ENCODE results near the gene LPCAT1.

The LPCAT1 gene

GRCh38 chr5:1416856-1417469, 106.8 kb downstream of the LPCAT1 start:
- TF ChIP-seq CTCF (IDR thresholded peaks at IDR 0.05; ENCODE audit: low read depth, low read length) = no peak

DNA sequence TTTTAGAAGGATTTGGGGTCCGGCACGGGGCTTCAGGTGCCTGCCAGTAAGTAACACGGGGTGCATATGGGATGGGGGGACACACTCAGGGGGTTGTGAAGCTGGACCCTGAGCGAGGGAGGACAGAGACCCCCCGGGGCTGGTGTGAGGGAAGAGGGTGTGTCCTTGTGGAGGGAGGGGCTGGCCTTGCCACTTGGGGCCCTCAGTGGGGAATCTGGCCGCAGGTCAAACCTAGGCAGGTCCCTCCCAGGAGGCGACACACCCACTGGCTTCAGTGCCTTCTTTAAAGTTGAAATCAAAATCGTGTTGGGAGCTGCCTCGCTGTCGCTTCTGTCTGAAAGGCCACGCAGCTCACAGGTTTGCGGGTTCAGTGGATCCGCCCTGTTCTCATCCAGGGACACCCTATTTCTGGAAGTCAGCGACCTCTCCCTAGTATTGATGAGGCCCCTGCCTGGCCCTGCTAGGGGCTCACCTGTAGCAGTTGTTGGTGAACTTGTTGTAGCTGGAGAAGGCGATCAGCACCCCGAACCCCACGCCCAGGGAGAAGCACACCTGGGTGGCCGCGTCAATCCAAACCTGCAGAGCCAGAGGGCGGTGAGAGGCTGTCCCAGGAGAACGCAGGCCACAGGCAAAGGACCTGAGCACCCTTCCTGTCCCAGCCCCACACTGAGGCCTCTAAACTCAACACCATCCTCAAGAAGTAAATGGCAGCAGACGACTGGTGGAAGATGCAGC, 108.0 kb downstream of the LPCAT1 start:
- no peak for TF ChIP-seq CTCF (IDR thresholded peaks at IDR 0.05; ENCODE audit: low read depth, low read length)
- H3K4me3 ChIP-seq (ENCODE audit: low read depth, low read length) = no peak overlapping the region

More at GRCh38 chr5:1416856-1417469, 106.8 kb downstream of the LPCAT1 start:
- no peak overlapping the region for H3K4me3 ChIP-seq (ENCODE audit: low read depth, low read length)

- no peak for TF ChIP-seq CTCF (IDR thresholded peaks at IDR 0.05; ENCODE audit: low read depth, low read length)
- H3K4me3 ChIP-seq (ENCODE audit: low read depth, low read length) = no peak overlapping the region
Measured at GRCh38 chr5:1415059-1415425, 108.7 kb downstream of the LPCAT1 start.

DNA sequence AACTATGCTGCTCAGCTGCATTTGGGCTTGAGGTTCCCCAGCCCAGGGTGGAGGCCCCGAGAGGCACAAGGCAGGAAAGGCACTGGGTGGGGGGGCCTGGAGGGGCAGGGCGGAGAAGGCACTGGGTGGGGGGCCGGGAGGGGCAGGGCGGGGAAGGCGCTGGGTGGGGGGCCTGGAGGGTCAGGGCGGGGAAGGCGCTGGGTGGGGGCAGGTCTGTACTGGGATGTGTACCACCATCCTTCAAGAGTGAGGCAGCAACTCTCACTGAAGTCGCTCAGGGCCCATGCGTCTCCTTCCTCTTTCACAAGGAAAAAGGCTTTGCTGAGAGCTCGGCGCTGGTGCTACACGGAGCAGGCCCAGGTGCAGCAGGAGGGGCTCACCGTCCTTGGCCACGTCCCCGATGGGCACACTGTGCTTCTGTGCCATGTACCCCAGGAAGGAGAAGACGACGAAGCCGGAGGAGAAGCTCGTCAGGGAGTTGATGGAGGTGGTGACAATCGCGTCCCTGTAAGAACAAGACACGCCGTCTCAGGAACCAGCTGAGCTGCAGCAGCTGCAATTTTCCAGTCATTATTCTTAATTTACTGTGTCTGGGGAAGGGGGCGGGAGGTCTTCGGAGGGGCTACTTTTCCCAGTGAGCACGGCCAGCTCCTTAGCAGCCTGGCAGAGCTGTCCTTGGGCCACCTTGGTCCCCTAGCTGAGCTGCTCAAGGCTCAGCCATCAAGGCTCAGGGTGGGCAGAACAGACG, 109.3 kb downstream of the LPCAT1 start:
- no peak overlapping the region for H3K4me3 ChIP-seq (ENCODE audit: low read depth, low read length)
- no peak for TF ChIP-seq CTCF (IDR thresholded peaks at IDR 0.05; ENCODE audit: low read depth, low read length)

DNA sequence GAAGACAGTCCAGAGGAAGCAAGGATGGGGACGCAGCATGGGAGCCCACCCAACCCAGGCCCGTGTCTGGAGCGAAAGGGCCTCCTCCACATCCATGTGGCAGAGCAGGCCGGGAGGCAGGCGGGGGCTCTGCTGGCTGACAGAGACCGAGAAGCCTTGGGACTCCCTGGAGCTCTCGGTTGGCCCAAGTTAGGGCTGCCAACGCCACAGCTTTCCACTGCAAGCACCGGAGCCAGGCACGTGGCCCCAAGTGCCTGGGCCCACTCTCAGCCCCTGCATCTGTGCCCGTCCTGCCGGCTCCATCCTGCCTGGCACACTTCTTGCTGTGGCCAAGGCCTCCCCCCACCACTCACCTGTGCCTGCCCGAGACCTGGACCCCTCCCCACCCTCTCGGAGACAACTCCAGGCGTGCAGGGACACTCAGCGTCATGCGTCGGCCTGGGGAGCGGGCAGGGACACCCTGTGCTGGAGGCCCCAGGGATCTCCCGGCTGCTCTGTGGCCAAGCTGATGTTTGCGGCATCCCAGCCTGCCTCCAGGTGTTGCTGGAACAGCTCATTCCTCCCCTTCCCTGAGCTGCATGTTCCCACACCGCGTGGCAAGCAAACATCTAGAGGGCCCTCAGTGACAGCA, 110.0 kb downstream of the LPCAT1 start:
- TF ChIP-seq CTCF (IDR thresholded peaks at IDR 0.05; ENCODE audit: low read depth, low read length) = no peak
- H3K4me3 ChIP-seq (ENCODE audit: low read depth, low read length) = no peak overlapping the region

GRCh38 chr5:1413211-1413610, 110.5 kb downstream of the LPCAT1 start:
- TF ChIP-seq CTCF (IDR thresholded peaks at IDR 0.05; ENCODE audit: low read depth, low read length) = no peak

More at GRCh38 chr5:1413211-1413610, 110.5 kb downstream of the LPCAT1 start:
- no peak overlapping the region for H3K4me3 ChIP-seq (ENCODE audit: low read depth, low read length)

All from WI38 (cell line).